Measurements from ENCODE around the gene ANP32E.

- TF ChIP-seq CTCF (IDR thresholded peaks at IDR 0.05): no peak
- no peak for TF ChIP-seq POLR2A (IDR thresholded peaks at IDR 0.05)
- TF ChIP-seq POLR2AphosphoS5 (IDR thresholded peaks at IDR 0.05): no peak
Observed at GRCh38 chr1:150280138-150280707, 44.3 kb upstream of the ANP32E start.

Data from prostate gland (tissue), 2 donors.